GM23338 (cell line): ENCODE results near the gene ZNF740. TPM values are rescaled to one million over a fixed set of nuclear protein-coding genes. Genes with fewer than 3 reads are reported as not detected.

Experiments used
- ATAC-seq: fragments of 200-7000 bp; cut with Tn5 transposase; 3 replicates; pipeline ENCODE4 v1.9.1; 2020
- DNase-seq: peaks from one replicate; pipeline ENCODE4 v3.0.0-alpha.2; 2015; ENCODE audit warnings: low spot score
- H2AFZ ChIP-seq: fragments of 200-600 bp; sonication (generic); 2 replicates; pipeline ENCODE4 v1.8.0; 2016; ENCODE audit warnings: antibody characterized with exemption, mild to moderate bottlenecking, moderate library complexity
- H3F3A ChIP-seq: fragments of 200-600 bp; sonication (generic); replicated peaks from 2 replicates; pipeline ENCODE4 v1.8.0; 2017; ENCODE audit warnings: antibody characterized with exemption, mixed run types, low read depth
- H3K27ac ChIP-seq: fragments of 200-600 bp; sonication (generic); 2 replicates; pipeline ENCODE4 v1.6.1; 2016; ENCODE audit warnings: low read depth
- H3K27me3 ChIP-seq: fragments of 200-600 bp; sonication (generic); 2 replicates; pipeline ENCODE4 v1.8.0; 2016; ENCODE audit warnings: mild to moderate bottlenecking, mixed run types, moderate library complexity; ENCODE audit not compliant: insufficient read depth
- H3K36me3 ChIP-seq: fragments of 200-600 bp; sonication (generic); 2 replicates; pipeline ENCODE4 v1.8.0; 2016; ENCODE audit warnings: mild to moderate bottlenecking; ENCODE audit not compliant: insufficient read depth
- H3K4me1 ChIP-seq: fragments of 200-600 bp; sonication (generic); 2 replicates; pipeline ENCODE4 v1.8.0; 2016; ENCODE audit warnings: mild to moderate bottlenecking, moderate library complexity; ENCODE audit not compliant: insufficient read depth
- H3K4me2 ChIP-seq: fragments of 200-600 bp; sonication (generic); 2 replicates; pipeline ENCODE4 v1.7.1; 2017; ENCODE audit warnings: mixed run types
- H3K4me3 ChIP-seq: fragments of 200-600 bp; sonication (generic); 2 replicates; pipeline ENCODE4 v1.6.1; 2016; ENCODE audit warnings: mixed run types
- H3K79me2 ChIP-seq: fragments of 200-600 bp; sonication (generic); replicated peaks from 2 replicates; pipeline ENCODE4 v1.8.0; 2017; ENCODE audit warnings: mild to moderate bottlenecking; ENCODE audit not compliant: insufficient read depth
- H3K9me2 ChIP-seq: fragments of 200-600 bp; sonication (generic); 2 replicates; pipeline ENCODE4 v1.8.0; 2017; ENCODE audit not compliant: insufficient read depth
- H4K20me1 ChIP-seq: fragments of 200-600 bp; sonication (generic); replicated peaks from 2 replicates; pipeline ENCODE4 v1.8.0; 2017; ENCODE audit warnings: mild to moderate bottlenecking; ENCODE audit not compliant: insufficient read depth
- H3K27ac Mint-ChIP-seq: 2 replicates; pipeline ENCODE4 v1.8.0; 2020; ENCODE audit warnings: inconsistent platforms, mild to moderate bottlenecking, moderate library complexity, mixed read lengths
- H3K27me3 Mint-ChIP-seq: 3 replicates; pipeline ENCODE4 v1.8.0; 2022; ENCODE audit warnings: low read depth, mild to moderate bottlenecking, moderate library complexity, mixed read lengths, inconsistent platforms; ENCODE audit not compliant: insufficient read depth, poor library complexity
- H3K36me3 Mint-ChIP-seq: 3 replicates; pipeline ENCODE4 v1.8.0; 2021; ENCODE audit warnings: low read depth, mild to moderate bottlenecking, inconsistent platforms, moderate library complexity, mixed read lengths
- H3K4me1 Mint-ChIP-seq: 3 replicates; pipeline ENCODE4 v1.8.0; 2020; ENCODE audit warnings: mild to moderate bottlenecking, inconsistent platforms, mixed read lengths
- H3K4me3 Mint-ChIP-seq: 3 replicates; pipeline ENCODE4 v1.8.0; 2021; ENCODE audit warnings: moderate library complexity, mild to moderate bottlenecking, inconsistent platforms, mixed read lengths
- H3K9me3 Mint-ChIP-seq: 3 replicates; pipeline ENCODE4 v1.8.0; 2020; ENCODE audit warnings: moderate library complexity, mild to moderate bottlenecking, inconsistent platforms, mixed read lengths
- EZH2phosphoT487 ChIP-seq: fragments of 200-600 bp; sonication (generic); IDR thresholded peaks from one replicate; pipeline ENCODE4 v1.8.1; 2018; ENCODE audit warnings: antibody characterized with exemption; ENCODE audit not compliant: unreplicated experiment
- JUNB ChIP-seq: IDR thresholded peaks from one replicate; pipeline ENCODE4 v1.6.1; 2016; ENCODE audit warnings: antibody characterized with exemption; ENCODE audit not compliant: unreplicated experiment
- POLR2AphosphoS5 ChIP-seq: IDR thresholded peaks from 2 replicates; pipeline ENCODE4 v1.6.1; 2016; ENCODE audit warnings: antibody characterized with exemption, low read depth
- ZNF114 ChIP-seq: fragments of 250-450 bp; sonication (Bioruptor Pico); IDR thresholded peaks from 2 replicates; pipeline ENCODE4 v1.5.0; 2020; ENCODE audit warnings: mild to moderate bottlenecking, moderate library complexity
- ZNF331 ChIP-seq: fragments of 250-450 bp; sonication (Bioruptor Pico); IDR thresholded peaks from 2 replicates; pipeline ENCODE4 v1.5.0; 2020; ENCODE audit warnings: low read depth, mild to moderate bottlenecking, moderate library complexity
- polyA plus RNA-seq: library from polyadenylated mRNA; unstranded; fragments of >200 nt; fragmentation: Nextera tagmentation; extraction: Ambion mirVana; gene quantifications from 2 replicates; pipeline ENCODE4 v1.2.1, GENCODE V29; 2016
- total RNA-seq: library from RNA; depleted of rRNA; stranded (reverse); fragments of >200 nt; shearing (Covaris generic); gene quantifications from 2 replicates; pipeline ENCODE4 v1.2.3, GENCODE V29; 2014
- TF ChIP-seq, protein P1 (sequence below): IDR thresholded peaks from 2 replicates; pipeline ENCODE4 v1.6.1; 2016; ENCODE audit warnings: antibody characterized with exemption
- TF ChIP-seq, protein P2 (sequence below), 2 experiments: fragments of 200-600 bp in 1 of 2; sonication (generic) in 1 of 2; conservative IDR thresholded peaks; 2 replicates each; pipeline versions ENCODE4 v1.5.1 to v1.6.1; 2016 to 2017; ENCODE audit warnings: antibody characterized with exemption in 2 of 2, low read depth in 2 of 2, mild to moderate bottlenecking in 2 of 2, moderate library complexity in 1 of 2
- TF ChIP-seq, protein P3 (sequence below): IDR thresholded peaks from one replicate; pipeline ENCODE4 v1.6.1; 2018; ENCODE audit warnings: antibody characterized with exemption; ENCODE audit not compliant: unreplicated experiment

Gene ZNF740
- total and polyA plus RNA-seq, 2 experiments from 2014 or later = 2.6 to 13.0 TPM

DNA sequence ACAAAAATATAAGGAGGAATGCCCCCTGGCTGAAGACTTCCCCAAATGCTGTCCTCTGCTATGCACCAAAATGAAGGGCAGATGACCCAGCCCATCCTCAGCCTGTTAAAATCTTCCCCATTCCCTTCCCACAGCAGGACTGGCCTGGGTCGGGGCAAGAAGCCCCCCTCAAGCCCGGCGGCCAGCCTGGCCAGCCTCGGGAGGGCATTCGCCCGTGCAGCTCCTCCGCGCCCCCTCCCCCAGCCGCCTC lies 51.1 kb downstream of the ZNF740 start:
- H3K27me3 ChIP-seq = no peaks in the 10 kb centered on the region
- H3K4me2 ChIP-seq = peak overlapping the region; percentile 92
- H3K4me1 ChIP-seq = peaks cover 67% of the 10 kb centered on the region
- Mint-ChIP-seq H3K27ac (no peak overlapping the region), H3K36me3 (peaks cover 5% of the 10 kb centered on the region), H3K9me3 (no peaks in the 10 kb centered on the region), H3K27me3 (peaks cover 22% of the 10 kb centered on the region), H3K4me1 (peaks cover 68% of the 10 kb centered on the region), H3K4me3 (peak overlapping the region; percentile 82)
- no peaks in the 10 kb centered on the region for H4K20me1 ChIP-seq
- peak overlapping the region; percentile 87 for H2AFZ ChIP-seq
- peak overlapping the region; percentile 84 for H3K4me3 ChIP-seq
- TF ChIP-seq, protein P1, sequence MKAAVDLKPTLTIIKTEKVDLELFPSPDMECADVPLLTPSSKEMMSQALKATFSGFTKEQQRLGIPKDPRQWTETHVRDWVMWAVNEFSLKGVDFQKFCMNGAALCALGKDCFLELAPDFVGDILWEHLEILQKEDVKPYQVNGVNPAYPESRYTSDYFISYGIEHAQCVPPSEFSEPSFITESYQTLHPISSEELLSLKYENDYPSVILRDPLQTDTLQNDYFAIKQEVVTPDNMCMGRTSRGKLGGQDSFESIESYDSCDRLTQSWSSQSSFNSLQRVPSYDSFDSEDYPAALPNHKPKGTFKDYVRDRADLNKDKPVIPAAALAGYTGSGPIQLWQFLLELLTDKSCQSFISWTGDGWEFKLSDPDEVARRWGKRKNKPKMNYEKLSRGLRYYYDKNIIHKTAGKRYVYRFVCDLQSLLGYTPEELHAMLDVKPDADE = no peak
- TF ChIP-seq POLR2AphosphoS5 = 0 out of 2 replicates have a peak, but pooled peaks have one; percentile 23
- TF ChIP-seq, protein P2, sequence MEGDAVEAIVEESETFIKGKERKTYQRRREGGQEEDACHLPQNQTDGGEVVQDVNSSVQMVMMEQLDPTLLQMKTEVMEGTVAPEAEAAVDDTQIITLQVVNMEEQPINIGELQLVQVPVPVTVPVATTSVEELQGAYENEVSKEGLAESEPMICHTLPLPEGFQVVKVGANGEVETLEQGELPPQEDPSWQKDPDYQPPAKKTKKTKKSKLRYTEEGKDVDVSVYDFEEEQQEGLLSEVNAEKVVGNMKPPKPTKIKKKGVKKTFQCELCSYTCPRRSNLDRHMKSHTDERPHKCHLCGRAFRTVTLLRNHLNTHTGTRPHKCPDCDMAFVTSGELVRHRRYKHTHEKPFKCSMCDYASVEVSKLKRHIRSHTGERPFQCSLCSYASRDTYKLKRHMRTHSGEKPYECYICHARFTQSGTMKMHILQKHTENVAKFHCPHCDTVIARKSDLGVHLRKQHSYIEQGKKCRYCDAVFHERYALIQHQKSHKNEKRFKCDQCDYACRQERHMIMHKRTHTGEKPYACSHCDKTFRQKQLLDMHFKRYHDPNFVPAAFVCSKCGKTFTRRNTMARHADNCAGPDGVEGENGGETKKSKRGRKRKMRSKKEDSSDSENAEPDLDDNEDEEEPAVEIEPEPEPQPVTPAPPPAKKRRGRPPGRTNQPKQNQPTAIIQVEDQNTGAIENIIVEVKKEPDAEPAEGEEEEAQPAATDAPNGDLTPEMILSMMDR (conservative IDR thresholded peaks at IDR 0.05; ENCODE audit: low read depth in 2 of 2) = 0 out of 4 replicates have a peak, but pooled peaks of 1 of the 2 experiments have one; percentile 14
- no peak for TF ChIP-seq ZNF114 (CRISPR knock-in tag)
- peaks cover 4% of the 10 kb centered on the region; the same call in 1 of the 2 replicates for H3K79me2 ChIP-seq
- peaks cover 15% of the 10 kb centered on the region; the same call in 1 of the 2 replicates for H3F3A ChIP-seq
- H3K36me3 ChIP-seq = no peaks in the 10 kb centered on the region
- DNase-seq (no peak), ATAC-seq (no peak)
- H3K27ac ChIP-seq = no peak overlapping the region
- no peaks in the 10 kb centered on the region for H3K9me2 ChIP-seq

DNA sequence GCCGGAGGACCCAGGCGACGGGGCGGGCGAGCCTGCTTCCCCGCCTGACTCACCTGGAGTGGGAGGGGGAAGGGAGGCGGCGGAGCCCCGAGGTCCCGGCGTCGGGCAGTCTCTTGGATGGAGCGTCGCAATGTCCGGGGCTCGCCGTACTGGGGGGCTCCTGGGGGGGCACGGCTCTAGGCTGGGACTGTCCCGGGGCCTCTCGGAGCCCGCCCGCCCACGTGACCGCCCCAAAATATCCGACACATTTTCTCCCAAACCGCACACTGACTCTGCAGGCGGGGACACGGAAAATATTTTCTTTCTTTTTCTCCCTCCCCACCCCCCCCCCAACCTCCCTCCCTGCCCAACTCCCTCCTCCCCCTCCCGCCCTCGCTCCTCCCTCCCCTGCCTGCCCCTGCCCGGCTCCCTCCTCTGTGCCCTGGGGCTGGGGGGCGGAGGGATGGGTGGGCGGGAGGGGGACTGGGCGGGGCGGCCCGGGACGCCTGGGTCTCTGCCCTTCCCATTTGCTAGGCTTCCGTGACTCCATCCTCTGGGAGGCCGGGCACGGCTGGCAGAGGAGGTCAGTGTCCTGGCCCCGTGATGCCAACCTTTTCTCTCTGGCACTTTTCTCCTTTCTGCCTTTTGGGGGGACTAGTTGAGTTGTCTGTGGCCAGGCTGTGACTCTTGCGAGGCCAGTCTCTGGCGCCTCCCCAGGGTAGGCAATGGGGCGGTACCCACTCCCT lies 51.6 kb downstream of the ZNF740 start, which contains the start of gene RARG:
RARG (minus strand) TSS at position 289 of the 725 bp plus-strand sequence. CDS start 4,664 bp downstream, outside the sequence.
- no peaks in the 10 kb centered on the region for H3K9me2 ChIP-seq
- Mint-ChIP-seq H3K4me3 (peak within 1 kb of the TSS; percentile 82), H3K4me1 (peaks cover 69% of the 10 kb centered on the region), H3K36me3 (peaks cover 1% of the 10 kb centered on the region), H3K9me3 (no peaks in the 10 kb centered on the region), H3K27me3 (peaks cover 22% of the 10 kb centered on the region), H3K27ac (peak within 1 kb of the TSS; percentile 59; the same call in 1 of the 2 replicates)
- no peaks in the 10 kb centered on the region for H4K20me1 ChIP-seq
- DNase-seq (peak; percentile 77), ATAC-seq (peak; percentile 26)
- peaks cover 15% of the 10 kb centered on the region; the same call in 1 of the 2 replicates for H3F3A ChIP-seq
- H2AFZ ChIP-seq = peak within 1 kb of the TSS; percentile 87
- no peaks in the 10 kb centered on the region for H3K27me3 ChIP-seq
- H3K4me2 ChIP-seq = peak within 1 kb of the TSS; percentile 93
- H3K27ac ChIP-seq = peak within 1 kb of the TSS; percentile 74; the same call in 1 of the 2 replicates
- peak within 1 kb of the TSS; percentile 84 for H3K4me3 ChIP-seq
- H3K36me3 ChIP-seq = no peaks in the 10 kb centered on the region
- peaks cover 4% of the 10 kb centered on the region; the same call in 1 of the 2 replicates for H3K79me2 ChIP-seq
- peaks cover 68% of the 10 kb centered on the region for H3K4me1 ChIP-seq
- TF ChIP-seq EZH2phosphoT487 = no peak
- no peak for TF ChIP-seq POLR2AphosphoS5
- TF ChIP-seq JUNB = no peak
- TF ChIP-seq ZNF114 (CRISPR knock-in tag) = no peak
- TF ChIP-seq ZNF331 (CRISPR knock-in tag) = no peak
- TF ChIP-seq, protein P3, sequence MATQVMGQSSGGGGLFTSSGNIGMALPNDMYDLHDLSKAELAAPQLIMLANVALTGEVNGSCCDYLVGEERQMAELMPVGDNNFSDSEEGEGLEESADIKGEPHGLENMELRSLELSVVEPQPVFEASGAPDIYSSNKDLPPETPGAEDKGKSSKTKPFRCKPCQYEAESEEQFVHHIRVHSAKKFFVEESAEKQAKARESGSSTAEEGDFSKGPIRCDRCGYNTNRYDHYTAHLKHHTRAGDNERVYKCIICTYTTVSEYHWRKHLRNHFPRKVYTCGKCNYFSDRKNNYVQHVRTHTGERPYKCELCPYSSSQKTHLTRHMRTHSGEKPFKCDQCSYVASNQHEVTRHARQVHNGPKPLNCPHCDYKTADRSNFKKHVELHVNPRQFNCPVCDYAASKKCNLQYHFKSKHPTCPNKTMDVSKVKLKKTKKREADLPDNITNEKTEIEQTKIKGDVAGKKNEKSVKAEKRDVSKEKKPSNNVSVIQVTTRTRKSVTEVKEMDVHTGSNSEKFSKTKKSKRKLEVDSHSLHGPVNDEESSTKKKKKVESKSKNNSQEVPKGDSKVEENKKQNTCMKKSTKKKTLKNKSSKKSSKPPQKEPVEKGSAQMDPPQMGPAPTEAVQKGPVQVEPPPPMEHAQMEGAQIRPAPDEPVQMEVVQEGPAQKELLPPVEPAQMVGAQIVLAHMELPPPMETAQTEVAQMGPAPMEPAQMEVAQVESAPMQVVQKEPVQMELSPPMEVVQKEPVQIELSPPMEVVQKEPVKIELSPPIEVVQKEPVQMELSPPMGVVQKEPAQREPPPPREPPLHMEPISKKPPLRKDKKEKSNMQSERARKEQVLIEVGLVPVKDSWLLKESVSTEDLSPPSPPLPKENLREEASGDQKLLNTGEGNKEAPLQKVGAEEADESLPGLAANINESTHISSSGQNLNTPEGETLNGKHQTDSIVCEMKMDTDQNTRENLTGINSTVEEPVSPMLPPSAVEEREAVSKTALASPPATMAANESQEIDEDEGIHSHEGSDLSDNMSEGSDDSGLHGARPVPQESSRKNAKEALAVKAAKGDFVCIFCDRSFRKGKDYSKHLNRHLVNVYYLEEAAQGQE = no peak
